Vagina (tissue), 2 donors: ENCODE results near the gene GBP7.

ENCODE experiments used
- POLR2A ChIP-seq, 2 donors: fragments of 450-650 bp; IDR thresholded peaks; one replicate each; pipeline ENCODE4 v1.6.1; 2017; ENCODE audit warnings: antibody characterized with exemption in 2 of 2, mild to moderate bottlenecking in 2 of 2, moderate library complexity in 2 of 2
- POLR2AphosphoS5 ChIP-seq, 2 donors: sonication (generic); formaldehyde crosslinking; IDR thresholded peaks; one replicate each; pipeline ENCODE4 v1.9.0; 2017; ENCODE audit warnings: antibody characterized with exemption in 2 of 2, mild to moderate bottlenecking in 2 of 2, low read depth in 1 of 2; ENCODE audit not compliant: insufficient read depth in 1 of 2
- TF ChIP-seq, protein P1 (sequence below), 3 experiments: fragments of 450-650 bp in 2 of 3; fragments of 200-600 bp in 1 of 3; sonication (generic) in 1 of 3; IDR thresholded peaks; one replicate each; pipeline ENCODE4 v1.5.1; 2017 to 2019; ENCODE audit warnings: antibody characterized with exemption in 3 of 3, mild to moderate bottlenecking in 2 of 3, moderate library complexity in 2 of 3

- TF ChIP-seq, protein P1, sequence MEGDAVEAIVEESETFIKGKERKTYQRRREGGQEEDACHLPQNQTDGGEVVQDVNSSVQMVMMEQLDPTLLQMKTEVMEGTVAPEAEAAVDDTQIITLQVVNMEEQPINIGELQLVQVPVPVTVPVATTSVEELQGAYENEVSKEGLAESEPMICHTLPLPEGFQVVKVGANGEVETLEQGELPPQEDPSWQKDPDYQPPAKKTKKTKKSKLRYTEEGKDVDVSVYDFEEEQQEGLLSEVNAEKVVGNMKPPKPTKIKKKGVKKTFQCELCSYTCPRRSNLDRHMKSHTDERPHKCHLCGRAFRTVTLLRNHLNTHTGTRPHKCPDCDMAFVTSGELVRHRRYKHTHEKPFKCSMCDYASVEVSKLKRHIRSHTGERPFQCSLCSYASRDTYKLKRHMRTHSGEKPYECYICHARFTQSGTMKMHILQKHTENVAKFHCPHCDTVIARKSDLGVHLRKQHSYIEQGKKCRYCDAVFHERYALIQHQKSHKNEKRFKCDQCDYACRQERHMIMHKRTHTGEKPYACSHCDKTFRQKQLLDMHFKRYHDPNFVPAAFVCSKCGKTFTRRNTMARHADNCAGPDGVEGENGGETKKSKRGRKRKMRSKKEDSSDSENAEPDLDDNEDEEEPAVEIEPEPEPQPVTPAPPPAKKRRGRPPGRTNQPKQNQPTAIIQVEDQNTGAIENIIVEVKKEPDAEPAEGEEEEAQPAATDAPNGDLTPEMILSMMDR (IDR thresholded peaks at IDR 0.05): no peak
- no peak for TF ChIP-seq POLR2A (IDR thresholded peaks at IDR 0.05)
- TF ChIP-seq POLR2AphosphoS5 (IDR thresholded peaks at IDR 0.05; ENCODE audit: insufficient read depth in 1 of 2, low read depth in 1 of 2): no peak
Measured at GRCh38 chr1:89147678-89148658, 27.8 kb downstream of the GBP7 start.
